HG03280 (cell line): ENCODE results near the gene CTDP1.

Experiments
- ATAC-seq: cut with Tn5 transposase; IDR thresholded peaks from one replicate; pipeline ENCODE4 v1.9.1; 2021; ENCODE audit warnings: mild to moderate bottlenecking, moderate library complexity; ENCODE audit not compliant: unreplicated experiment

The CTDP1 gene

DNA sequence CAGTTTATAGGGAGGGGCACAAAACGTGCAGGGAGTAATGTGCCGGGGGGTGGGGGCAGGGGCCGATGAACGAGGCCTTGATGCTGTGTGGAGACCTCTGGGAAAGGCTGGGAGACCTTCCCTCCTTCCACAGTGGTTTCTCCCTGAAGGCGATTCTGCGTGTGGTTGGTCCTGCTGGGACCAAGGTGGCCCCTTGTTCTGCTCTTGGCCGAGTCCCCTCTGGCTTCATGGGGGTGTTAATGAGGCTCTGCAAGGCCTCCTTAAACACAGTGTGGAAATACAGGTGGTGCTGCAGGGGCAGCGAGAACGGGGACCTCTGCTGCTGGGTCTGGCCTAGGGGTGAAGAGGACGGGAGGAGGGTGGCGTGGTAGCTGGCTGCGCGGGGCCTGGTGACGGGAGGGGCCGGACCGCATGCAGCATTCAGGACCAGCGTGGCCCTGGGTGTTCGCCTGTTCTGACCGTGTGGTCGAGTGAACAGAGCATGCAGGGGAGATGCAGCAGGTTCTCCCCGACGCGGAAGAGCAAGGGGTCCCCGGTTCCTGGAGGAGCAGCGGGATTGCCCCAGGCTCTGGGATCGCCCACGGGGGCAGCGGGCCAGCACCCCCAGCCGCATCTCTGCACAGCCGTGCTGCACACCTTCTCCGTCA lies 76.0 kb downstream of the CTDP1 start:
- no peak for ATAC-seq

DNA sequence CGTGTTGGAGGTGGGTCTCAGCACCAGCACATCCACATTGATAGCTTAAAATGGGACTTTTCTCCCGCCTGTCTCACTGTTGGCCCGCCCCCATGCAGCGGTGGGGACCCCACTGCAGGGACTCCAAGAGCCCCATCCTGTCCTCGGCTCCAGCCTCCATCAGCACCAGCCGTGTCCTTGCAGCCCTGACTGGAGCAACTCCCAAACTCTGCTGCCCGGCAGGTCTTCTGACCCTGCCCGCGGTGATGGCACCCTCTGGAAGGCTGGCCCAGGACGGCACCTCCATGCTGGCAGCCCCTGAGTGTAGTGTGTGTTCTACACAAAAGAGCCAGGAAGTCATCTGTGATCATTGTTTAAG lies 76.5 kb downstream of the CTDP1 start:
- ATAC-seq: no peak

DNA sequence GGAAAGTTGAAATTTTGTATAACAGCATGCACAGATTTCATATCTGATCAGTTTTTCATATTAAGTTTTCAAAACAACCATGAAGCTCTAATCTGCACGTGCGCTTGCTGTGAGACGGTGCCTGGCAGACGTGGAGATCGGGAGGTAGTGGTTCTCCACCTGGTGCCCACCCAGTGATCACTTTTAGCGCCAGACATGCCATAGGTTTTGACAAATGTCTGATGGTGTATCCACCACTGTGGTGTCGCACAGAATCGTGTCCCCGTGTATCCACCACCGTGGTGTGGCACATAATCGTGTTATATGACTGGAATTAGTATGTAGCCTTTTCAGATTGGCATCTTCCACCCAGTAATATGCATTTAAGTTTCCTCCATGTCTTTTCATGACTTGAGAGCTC lies 77.2 kb downstream of the CTDP1 start:
- ATAC-seq: no peak

DNA sequence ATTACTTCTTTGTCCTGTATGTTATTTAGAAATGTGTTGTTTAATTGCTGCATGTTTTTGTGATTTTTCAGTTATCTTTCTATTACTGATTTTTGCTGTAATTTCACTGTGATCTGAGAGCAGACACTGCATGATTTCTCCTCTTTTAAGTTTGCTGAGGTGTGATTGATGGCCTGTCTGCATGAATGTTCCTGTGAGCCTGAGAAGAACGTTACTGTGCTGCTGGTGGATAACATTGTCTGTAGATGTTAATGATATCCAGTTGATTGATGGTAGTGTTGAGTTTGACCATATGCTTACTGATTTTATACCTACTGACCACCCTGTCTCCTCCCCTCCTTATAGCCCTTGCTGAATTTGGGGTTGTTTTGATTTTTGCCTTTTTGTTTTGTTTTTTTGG lies 80.7 kb downstream of the CTDP1 start:
- ATAC-seq: no peak

DNA sequence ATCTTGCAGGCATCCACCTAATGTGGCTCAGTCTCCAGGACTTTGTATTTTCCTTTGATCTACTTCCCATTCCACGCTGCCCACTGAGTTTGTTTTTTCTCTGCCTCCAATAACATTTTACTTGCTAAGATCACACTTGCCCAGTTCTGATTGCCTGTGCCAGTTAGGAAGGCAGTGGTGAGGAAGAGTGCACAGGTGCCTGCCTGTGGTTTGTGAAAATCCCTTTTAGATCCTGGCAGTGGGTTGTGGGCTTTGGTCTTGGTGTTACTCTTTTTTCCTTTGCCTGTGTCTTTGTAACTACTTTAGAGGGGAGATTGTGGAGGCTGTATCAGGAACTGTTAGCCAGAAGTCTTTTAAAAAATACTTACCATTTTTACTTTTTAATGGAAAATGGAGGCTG lies 81.3 kb downstream of the CTDP1 start:
- ATAC-seq: no peak

DNA sequence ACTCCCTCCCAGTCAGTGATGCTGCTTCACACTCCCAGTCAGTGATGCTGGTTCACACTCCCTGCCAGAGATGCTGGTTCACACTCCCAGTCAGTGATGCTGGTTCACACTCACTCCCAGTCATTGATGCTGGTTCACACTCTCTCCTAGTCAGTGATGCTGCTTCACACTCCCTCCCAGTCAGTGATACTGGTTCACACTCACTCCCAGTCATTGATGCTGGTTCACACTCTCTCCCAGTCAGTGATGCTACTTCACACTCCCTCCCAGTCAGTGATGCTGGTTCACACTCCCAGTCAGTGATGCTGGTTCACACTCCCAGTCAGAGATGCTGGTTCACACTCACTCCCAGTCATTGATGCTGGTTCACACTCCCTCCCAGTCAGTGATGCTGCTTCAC lies 83.8 kb downstream of the CTDP1 start:
- no peak for ATAC-seq

DNA sequence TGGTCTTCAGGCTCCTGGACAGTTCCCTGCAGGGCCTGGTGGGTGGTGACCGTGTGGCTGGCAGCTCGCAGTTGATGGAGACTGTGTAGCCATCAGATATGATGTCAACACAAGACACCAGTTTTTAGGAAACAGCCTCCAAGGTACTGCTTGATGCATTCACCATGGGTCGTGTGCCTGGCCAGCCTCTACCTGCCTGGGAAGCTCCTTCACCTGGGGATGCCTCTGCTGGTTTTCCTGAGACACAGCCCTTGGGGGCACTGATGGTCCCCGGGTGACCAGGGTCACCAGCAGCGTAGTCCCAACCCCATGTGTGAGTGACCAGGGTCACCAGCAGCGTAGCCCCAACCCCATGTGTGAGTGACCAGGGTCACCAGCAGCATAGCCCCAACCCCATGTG lies 84.5 kb downstream of the CTDP1 start:
- no peak for ATAC-seq

DNA sequence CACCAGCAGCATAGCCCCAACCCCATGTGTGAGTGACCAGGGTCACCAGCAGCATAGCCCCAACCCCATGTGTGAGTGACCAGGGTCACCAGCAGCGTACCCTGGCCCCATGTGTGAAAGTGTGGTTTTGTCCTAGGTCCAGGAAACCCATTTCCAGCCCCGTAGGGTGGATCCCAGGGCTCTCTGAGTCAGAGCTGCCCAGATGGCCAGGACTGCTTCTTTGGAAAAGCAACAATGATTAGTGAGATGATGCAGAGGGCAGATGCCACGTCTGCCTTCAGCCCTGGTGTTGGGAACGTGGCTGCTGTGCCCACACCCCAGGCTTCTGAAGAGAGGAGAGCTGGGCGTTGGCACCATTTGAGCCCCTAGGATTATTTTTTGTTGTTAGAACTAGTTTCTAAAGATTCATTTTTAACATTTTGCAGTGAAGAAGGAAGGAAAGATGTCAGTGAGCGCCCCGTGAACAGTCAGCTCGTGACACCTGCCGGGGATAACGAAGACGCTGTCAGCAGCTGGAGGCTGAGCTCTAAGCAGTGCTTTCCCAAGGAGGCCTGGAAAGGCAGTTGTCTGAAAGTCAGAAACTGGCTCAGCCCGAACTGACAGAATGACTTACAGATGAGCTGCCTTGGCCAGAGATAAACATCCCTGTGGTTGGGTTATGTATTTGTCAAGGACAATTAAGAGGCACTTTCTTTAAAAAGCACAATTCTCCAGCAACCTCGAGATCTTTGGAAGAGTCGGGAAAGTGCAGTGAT lies 86.1 kb downstream of the CTDP1 start:
- no peak for ATAC-seq

DNA sequence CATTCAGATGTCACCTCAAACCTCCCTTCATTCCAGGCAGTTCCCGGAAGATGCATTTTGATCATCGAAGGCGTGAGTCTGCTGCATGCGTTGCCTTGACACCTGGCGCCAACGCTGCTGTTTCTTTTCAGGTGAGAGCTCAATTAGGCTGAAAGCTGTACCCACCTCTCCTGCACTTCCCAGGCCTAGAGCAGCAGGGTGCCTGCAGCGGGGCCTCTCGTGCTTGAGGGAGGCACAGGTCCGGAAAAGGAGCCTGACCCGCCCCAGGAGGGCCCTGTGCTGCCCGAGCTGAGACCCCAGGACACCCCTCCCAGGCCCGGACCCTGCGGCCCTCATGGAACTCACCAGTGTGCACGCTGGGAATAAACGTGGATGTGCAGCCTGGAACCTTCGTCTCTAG lies 86.7 kb downstream of the CTDP1 start:
- no peak for ATAC-seq

DNA sequence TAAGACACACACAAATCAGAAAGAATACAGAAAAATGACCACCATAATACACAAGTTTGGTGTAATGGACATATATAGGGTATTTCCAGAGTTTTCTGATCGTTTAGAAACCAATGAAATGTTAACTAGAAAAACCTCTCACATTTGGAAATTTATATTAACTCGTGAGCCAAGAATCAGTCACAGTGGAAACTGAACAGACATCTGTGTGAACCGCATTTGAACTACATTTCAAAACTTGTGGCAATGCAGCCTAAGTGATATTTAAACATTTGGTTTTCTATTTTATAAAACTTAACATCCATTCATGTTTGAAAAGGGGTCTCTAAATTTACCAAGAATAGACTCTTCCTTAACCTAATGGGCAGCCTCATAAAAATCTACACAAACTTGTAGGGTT lies 89.1 kb downstream of the CTDP1 start:
- ATAC-seq: no peak

DNA sequence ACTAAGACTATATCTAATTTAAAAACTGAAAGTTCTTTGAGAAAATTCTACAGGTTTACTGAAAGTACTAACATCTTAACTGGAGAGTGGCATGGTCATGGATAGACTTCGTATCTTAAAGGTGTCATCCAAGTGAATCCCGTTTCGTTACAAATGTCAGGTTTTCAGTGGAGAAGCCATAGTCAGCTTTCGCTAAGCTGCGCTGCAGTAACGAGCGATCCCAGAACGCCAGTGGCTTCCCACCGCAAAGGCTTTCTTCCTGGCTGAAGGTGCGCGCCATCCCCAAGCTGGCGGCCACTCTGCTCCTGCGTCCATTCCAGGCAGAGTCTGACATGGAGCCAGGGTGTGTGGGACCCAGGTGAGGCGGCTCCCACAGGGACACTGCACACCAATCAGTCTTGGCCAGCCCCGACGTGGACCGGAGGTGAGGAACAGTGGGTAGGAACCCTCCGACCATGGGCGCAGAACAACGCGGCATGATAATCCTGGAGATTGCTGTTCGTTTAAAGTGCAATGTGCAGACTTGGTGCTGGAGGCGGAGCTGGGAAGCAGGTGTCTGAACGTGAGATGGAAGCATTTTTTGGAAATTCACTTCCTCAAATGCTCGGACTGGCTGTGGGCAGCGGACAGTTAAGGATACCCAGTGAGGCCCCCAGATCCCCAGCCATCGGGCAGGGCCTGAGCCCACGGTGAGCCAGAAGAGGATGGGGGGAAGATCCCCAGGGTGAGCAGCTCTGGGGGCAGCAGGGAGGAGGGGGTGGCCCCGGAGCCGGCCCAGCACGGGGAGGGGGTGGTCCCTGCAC lies 90.3 kb downstream of the CTDP1 start:
- ATAC-seq: no peak

DNA sequence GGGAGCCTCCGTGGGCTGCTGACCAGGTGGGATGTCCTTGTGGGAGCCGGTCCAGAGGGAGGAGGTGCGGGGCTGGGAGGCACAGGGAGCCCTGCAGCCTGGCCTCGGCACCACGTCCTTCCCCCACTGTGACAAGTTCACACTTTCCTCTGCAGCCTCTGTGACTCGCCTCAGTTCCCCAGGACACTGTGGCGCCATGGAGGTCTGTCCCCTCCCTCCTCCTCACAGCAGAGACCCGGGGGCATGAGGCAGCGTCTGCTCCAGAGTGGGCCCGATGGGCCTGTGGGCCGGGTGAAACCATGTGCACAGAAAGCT lies 90.9 kb downstream of the CTDP1 start:
- ATAC-seq: no peak

DNA sequence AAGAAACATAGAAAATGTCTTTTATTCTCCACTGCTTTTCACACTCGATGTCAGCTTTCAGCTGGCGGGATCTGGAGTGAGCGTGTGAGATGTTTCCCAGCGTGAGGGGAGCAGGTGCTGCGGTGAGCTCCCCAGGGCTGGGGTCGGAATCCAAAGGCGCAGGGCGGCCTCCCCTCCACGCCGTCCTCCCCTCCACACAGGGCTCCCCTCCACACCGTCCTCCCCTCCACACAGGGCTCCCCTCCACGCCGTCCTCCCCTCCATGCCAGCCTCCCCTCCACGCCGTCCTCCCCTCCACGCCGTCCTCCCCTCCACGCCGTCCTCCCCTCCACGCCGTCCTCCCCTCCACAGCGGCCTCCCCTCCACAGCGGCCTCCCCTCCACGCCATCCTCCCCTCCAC lies 91.2 kb downstream of the CTDP1 start:
- no peak for ATAC-seq

DNA sequence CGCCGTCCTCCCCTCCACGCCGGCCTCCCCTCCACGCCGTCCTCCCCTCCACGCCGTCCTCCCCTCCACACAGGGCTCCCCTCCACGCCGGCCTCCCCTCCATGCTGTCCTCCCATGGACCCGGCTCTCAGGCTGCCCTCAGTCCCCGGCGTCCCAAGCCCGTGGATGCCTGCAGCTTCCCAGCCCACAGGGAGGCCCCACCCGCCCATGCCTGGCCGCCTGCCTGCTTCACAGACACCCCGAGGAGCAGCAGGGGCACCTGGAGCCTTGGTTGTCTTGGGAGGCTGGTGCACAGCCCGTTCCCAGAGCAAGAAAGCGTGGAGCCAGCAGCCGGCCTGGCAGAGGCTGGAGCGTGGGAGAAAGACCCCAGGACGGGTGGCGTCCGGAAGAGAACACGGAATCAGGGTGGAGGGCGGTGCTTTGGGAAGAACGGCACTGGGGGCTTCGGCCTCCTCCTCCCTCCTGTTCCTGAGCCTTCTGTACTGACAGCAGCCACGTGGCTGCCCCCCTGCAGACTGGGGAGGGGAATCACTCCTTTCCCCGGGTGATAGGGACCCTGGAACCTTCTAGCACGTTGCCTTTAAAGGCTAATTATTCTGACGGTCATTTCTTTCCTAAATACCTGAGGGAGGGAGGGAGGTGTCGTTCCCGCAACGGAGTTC lies 92.0 kb downstream of the CTDP1 start:
- no peak for ATAC-seq

DNA sequence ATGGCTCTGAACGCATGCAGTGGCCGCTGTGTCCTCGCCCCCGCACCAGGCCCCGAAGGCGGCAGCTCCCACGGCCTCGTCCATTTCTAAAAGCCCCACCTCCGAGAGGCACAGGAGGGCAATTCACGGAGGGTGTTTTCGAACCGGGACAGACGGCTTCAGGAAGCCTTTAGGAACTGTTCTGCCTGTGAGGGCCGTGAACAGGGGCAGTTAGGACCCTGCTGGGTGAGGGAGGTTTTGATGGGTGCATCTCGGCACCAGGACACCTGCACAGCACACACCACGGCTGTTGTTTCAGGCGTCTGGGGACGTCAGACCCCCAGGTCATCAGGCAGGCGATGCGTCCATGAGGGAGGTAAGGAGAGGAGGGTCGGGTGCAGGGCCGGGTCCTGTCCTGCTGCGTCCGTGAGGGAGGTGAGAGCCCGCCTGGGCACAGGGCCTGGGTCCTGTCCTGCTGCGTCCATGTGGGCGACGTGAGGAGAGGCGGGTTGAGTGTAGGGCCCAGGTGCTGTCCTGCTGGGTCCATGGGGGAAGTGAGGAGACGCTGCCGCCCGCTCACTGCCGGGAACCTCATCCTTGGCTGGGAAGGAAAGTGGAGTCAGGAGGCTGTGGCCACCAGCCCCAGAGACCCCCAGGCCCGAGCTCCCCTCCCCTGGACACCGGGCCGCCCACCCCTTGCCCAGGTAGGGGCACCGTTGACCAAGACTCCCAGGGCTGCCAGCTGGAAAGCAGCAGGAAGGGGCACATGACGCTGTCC lies 92.7 kb downstream of the CTDP1 start:
- no peak for ATAC-seq

DNA sequence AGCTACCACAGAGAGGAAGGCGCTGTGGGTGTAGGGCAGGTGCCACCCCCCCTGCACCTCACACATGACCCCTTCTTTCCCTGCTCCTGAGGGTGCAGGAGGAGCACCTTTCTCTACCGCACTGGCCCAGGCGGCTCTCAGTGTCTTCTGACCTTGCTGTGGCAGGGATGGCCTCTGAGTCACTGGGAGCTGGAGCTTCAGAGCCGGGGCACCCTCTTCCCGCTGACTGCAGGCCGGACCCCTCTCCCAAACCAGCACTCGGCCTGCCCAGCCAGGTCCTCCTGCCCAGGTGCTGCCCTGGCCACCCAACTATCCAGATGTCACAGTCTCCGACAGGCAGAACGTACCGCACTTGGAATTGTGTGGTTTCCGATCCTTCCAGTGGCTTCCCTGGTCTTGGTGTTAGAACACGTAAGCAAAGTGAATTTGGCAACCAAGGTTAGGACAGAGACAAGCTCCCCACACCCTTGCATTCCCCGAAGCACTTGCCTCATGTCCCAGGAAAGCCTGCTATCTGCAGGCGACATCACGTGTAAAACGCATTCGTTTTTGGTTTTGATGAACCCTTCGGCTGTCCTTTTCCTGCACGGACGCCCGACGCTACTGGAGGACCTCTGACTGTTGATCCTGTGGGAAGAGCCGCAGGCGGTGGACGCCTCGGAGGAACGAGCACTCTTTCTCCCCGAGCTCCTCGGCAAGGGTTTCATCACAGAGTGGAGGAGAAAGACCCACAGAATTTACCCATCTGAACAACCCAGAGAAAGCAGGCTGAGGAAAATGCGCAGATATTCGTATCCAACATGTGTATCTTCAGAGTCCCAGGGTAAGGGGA lies 93.5 kb downstream of the CTDP1 start:
- no peak for ATAC-seq

DNA sequence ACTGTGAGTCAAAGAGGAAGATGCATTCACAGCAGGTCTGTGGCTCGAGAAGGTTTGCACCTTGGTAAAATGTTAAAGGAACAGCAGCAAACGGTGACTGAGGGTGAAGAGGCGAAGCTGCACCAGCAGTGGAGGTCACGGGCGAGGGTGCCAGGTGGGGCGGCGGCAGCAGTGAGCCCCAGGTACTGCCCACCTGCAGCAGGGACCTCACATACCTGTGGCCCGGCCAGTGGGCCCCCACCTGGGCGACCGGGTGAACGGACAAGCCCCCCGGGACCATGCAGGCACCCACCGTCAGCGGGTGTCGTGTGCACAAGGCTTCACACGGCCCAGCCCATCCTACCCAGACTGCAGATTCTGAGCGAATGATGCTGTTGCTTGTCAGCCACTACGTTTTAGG lies 94.5 kb downstream of the CTDP1 start:
- ATAC-seq: no peak

DNA sequence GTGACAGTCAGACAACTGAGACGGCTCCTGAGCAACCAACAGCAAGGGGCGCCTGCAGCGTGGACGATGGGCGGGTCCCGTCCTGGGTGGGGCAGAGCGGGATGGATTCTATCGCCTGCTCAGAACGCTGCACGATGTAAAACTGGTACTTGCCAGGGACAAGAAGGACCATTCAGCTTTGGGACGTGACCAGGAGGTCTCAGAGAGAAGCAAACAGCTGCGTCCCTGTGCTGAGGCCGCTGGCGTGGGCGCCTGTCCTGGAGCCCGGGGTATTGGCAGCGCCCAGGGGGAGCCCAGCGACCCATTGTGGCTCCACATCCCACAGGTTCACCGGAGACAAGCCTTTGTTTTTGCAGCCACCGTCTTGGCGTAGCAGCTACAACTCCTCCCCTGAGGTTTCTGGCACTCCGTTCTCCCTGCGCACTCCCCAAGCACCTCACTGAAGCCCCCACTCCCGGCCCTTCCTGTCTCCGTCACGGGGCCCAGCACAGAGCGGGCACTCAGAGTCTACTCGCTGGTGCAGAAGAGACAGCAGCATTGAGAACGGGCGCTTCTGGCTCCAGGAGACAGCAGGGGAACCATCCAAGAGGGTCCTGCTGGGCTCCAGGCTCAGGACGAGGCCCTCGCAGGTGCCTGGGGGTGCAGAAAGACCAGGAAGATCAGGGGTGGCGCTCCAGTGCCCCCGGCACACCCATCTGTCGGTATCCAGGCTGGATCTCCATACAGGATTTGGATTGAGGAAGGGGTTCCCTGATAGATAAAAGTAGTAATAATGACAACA lies 96.0 kb downstream of the CTDP1 start:
- ATAC-seq: no peak

DNA sequence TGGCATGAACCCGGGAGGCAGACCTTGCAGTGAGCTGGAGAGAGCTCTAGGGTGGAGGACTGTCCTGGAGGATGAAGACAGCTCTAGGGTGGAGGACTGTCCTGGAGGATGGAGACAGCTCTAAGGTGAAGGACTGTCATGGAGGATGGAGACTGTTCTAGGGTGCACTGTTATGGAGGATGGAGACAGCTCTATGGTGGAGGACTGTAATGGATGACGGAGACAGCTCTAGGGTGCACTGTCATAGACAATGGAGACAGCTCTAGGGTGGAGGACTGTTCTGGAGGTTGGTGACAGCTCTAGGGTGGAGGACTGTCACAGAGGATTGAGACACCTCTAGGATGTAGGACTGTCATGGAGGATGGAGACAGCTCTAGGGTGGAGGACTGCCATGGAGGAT lies 97.1 kb downstream of the CTDP1 start:
- ATAC-seq: no peak
